ENCODE data around the gene NYAP2. TPM values are rescaled to one million over a fixed set of nuclear protein-coding genes. Genes with fewer than 3 reads are reported as not detected.

NYAP2 gene
- total RNA-seq, 1 experiment from 2014 or later, result not detected

DNA sequence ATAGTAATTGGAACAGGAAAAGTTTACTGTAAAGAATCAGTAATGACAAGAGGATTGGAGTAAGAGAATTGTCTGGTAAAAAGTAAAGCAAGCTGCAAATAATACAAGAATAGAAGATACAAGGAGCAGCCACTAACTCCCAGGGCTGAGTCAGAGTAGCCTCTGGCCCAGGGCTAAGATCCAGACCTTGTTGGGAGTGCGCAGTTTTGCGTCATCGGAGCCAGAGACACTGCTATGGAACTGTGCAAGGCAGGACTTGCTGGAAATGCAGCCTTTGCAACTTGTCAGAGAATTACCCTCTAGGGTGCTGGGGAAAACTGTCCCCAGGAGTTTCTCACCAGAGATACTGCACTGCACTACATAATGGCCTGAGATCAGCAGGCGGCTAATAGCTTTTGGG lies 135.2 kb downstream of the NYAP2 start (continued):
- TF ChIP-seq, protein P1, sequence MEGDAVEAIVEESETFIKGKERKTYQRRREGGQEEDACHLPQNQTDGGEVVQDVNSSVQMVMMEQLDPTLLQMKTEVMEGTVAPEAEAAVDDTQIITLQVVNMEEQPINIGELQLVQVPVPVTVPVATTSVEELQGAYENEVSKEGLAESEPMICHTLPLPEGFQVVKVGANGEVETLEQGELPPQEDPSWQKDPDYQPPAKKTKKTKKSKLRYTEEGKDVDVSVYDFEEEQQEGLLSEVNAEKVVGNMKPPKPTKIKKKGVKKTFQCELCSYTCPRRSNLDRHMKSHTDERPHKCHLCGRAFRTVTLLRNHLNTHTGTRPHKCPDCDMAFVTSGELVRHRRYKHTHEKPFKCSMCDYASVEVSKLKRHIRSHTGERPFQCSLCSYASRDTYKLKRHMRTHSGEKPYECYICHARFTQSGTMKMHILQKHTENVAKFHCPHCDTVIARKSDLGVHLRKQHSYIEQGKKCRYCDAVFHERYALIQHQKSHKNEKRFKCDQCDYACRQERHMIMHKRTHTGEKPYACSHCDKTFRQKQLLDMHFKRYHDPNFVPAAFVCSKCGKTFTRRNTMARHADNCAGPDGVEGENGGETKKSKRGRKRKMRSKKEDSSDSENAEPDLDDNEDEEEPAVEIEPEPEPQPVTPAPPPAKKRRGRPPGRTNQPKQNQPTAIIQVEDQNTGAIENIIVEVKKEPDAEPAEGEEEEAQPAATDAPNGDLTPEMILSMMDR (IDR thresholded peaks at IDR 0.05 in 2 of 3, conservative IDR thresholded peaks at IDR 0.05 in 1 of 3; ENCODE audit: borderline replicate concordance in 1 of 3, insufficient read depth in 1 of 3, low read depth in 2 of 3, low read length in 2 of 3), result no peak
- TF ChIP-seq POLR2A (IDR thresholded peaks at IDR 0.05; ENCODE audit: borderline replicate concordance, extremely low read depth, insufficient read depth, insufficient read length), result no peak
- TF ChIP-seq, protein P2, sequence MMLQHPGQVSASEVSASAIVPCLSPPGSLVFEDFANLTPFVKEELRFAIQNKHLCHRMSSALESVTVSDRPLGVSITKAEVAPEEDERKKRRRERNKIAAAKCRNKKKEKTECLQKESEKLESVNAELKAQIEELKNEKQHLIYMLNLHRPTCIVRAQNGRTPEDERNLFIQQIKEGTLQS (IDR thresholded peaks at IDR 0.05), result no peak
- no peak for TF ChIP-seq RAD21 (IDR thresholded peaks at IDR 0.05; ENCODE audit: low read depth)

DNA sequence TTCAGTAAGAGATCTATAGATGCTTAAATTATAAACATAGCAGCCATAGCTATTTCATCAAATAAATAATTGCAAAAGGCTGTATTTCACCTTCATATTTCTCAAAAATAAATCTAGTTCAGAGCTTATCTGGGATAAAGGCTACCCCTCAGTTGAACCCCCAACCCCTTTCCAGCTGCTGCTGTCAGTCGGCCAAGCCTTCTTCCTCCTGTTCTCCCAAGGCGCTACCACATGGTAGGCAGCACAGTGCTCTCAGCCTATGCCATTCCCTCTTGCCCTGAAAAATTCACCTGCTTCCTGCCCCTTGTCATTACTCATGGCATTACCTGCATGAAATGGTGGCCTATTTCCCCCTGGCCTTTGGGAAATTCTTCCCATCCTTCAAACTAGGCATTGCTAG lies 136.5 kb downstream of the NYAP2 start:
- intact Hi-C loops (cut with micrococcal nuclease), result no loop called here
- no peak for DNase-seq (ENCODE audit: low read depth, low spot score)
- ATAC-seq, result no peak
- RAD21 ChIA-PET (ENCODE audit: low non-redundant PET in 1 of 2, low total read pairs in 2 of 2, uncharacterized antibody in 2 of 2, unreplicated experiment in 2 of 2), result no interaction called here
- Histone ChIP-seq H3K27me3 (ENCODE audit: insufficient read depth, low read length) (no peaks in the 10 kb centered on the region), H3K4me2 (ENCODE audit: low read length) (no peak overlapping the region), H3K36me3 (ENCODE audit: control insufficient read depth in 1 of 2, insufficient read depth in 2 of 2, low read length in 2 of 2) (no peaks in the 10 kb centered on the region), H4K20me1 (ENCODE audit: insufficient read depth) (no peaks in the 10 kb centered on the region), H3K9me2 (ENCODE audit: insufficient read depth) (no peaks in the 10 kb centered on the region), H2AFZ (ENCODE audit: low read depth, low read length, poor library complexity, severe bottlenecking) (no peak overlapping the region), H3K27ac (ENCODE audit: low read depth, low read length) (no peak overlapping the region), H3K9ac (ENCODE audit: low read length) (no peak overlapping the region), H3K79me2 (ENCODE audit: insufficient read depth, low read length) (no peaks in the 10 kb centered on the region), H3K4me3 (replicated peaks in 1 of 2; ENCODE audit: low read depth in 1 of 2, low read length in 2 of 2) (no peak overlapping the region), H3K9me3 (ENCODE audit: control insufficient read depth in 1 of 2, insufficient read depth in 1 of 2, low read depth in 1 of 2, low read length in 2 of 2) (no peaks in the 10 kb centered on the region), H3K4me1 (ENCODE audit: control insufficient read depth in 1 of 2, insufficient read depth in 2 of 2, low read length in 2 of 2) (no peaks in the 10 kb centered on the region)
- TF ChIP-seq, protein P2 (IDR thresholded peaks at IDR 0.05), result no peak
- TF ChIP-seq RAD21 (IDR thresholded peaks at IDR 0.05; ENCODE audit: low read depth) (no peak), FOSL1 (IDR thresholded peaks at IDR 0.05; ENCODE audit: low read depth) (no peak), CEBPB (IDR thresholded peaks at IDR 0.05; ENCODE audit: low read depth) (no peak), SP1 (IDR thresholded peaks at IDR 0.05; ENCODE audit: low read depth) (no peak), ZNF274 (IDR thresholded peaks at IDR 0.05; ENCODE audit: low read depth, low read length) (no peak), EGR1 (IDR thresholded peaks at IDR 0.05; ENCODE audit: low read depth) (no peak), TCF7L2 (IDR thresholded peaks at IDR 0.05; ENCODE audit: borderline replicate concordance, extremely low read depth, insufficient read depth, insufficient read length) (no peak), POLR2A (IDR thresholded peaks at IDR 0.05; ENCODE audit: borderline replicate concordance, extremely low read depth, insufficient read depth, insufficient read length) (no peak)
- TF ChIP-seq, protein P3, sequence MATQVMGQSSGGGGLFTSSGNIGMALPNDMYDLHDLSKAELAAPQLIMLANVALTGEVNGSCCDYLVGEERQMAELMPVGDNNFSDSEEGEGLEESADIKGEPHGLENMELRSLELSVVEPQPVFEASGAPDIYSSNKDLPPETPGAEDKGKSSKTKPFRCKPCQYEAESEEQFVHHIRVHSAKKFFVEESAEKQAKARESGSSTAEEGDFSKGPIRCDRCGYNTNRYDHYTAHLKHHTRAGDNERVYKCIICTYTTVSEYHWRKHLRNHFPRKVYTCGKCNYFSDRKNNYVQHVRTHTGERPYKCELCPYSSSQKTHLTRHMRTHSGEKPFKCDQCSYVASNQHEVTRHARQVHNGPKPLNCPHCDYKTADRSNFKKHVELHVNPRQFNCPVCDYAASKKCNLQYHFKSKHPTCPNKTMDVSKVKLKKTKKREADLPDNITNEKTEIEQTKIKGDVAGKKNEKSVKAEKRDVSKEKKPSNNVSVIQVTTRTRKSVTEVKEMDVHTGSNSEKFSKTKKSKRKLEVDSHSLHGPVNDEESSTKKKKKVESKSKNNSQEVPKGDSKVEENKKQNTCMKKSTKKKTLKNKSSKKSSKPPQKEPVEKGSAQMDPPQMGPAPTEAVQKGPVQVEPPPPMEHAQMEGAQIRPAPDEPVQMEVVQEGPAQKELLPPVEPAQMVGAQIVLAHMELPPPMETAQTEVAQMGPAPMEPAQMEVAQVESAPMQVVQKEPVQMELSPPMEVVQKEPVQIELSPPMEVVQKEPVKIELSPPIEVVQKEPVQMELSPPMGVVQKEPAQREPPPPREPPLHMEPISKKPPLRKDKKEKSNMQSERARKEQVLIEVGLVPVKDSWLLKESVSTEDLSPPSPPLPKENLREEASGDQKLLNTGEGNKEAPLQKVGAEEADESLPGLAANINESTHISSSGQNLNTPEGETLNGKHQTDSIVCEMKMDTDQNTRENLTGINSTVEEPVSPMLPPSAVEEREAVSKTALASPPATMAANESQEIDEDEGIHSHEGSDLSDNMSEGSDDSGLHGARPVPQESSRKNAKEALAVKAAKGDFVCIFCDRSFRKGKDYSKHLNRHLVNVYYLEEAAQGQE (IDR thresholded peaks at IDR 0.05; ENCODE audit: low read depth), result no peak
- BruUV-seq (replicated peaks), result no TSS peak
- CTCF ChIA-PET, result no interaction called here
- POLR2A ChIA-PET, result no interaction called here

Measured in HCT116 (cell line).